ENCODE measurements around the gene FHL2.

FHL2 gene

DNA sequence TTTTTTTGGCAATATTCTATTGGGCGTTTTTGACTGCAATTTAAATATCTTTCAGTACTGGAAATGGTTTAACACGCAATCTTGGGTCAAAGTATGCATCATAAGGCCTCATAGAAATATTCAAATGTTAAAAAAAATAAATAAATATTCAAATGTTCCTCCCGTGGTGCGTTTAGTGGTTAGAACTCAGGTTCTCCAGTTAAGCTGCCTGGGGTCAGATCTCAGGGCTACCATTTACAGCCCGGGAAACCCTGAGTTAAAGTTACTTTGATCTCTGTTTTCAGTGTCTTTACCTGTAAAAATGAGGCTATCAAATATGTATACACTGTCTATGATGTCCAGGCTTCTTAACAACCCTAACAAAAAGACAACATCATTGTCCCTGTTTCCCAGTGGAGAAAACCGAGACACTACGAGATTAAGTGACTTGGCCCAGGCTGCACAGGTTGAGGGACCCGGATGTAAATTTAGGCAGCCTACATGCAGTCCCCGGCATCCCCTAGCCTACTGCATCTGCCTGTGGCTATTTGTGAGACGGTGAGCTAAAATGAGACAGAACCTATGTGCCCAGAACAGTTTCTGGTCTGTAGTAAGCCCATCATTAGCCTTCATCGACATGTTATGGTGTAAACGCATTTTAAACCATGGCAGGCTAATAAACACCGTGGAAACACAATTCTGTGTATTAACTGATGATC is 1.7 kb downstream of the FHL2 start:
- Histone ChIP-seq H3K27me3 (ENCODE audit: insufficient read depth, low read depth) (no peaks in the 10 kb centered on the region), H3K27ac (no peak overlapping the region), H2AFZ (ENCODE audit: low read depth) (no peak overlapping the region), H3K4me1 (ENCODE audit: low read depth, poor library complexity, severe bottlenecking) (peaks cover 3% of the 10 kb centered on the region), H3K79me2 (ENCODE audit: insufficient read depth, low read depth) (no peaks in the 10 kb centered on the region), H3K36me3 (ENCODE audit: insufficient read depth) (no peaks in the 10 kb centered on the region), H3K4me3 (IDR thresholded peaks at IDR 0.05; ENCODE audit: insufficient read depth, low read depth, low read length) (no peak overlapping the region), H3K4me2 (no peak overlapping the region), H4K20me1 (ENCODE audit: insufficient read depth) (no peaks in the 10 kb centered on the region), H3K9ac (no peak overlapping the region)
- TF ChIP-seq, protein P1, sequence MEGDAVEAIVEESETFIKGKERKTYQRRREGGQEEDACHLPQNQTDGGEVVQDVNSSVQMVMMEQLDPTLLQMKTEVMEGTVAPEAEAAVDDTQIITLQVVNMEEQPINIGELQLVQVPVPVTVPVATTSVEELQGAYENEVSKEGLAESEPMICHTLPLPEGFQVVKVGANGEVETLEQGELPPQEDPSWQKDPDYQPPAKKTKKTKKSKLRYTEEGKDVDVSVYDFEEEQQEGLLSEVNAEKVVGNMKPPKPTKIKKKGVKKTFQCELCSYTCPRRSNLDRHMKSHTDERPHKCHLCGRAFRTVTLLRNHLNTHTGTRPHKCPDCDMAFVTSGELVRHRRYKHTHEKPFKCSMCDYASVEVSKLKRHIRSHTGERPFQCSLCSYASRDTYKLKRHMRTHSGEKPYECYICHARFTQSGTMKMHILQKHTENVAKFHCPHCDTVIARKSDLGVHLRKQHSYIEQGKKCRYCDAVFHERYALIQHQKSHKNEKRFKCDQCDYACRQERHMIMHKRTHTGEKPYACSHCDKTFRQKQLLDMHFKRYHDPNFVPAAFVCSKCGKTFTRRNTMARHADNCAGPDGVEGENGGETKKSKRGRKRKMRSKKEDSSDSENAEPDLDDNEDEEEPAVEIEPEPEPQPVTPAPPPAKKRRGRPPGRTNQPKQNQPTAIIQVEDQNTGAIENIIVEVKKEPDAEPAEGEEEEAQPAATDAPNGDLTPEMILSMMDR (conservative IDR thresholded peaks at IDR 0.05; ENCODE audit: low read depth, low read length): no peak

DNA sequence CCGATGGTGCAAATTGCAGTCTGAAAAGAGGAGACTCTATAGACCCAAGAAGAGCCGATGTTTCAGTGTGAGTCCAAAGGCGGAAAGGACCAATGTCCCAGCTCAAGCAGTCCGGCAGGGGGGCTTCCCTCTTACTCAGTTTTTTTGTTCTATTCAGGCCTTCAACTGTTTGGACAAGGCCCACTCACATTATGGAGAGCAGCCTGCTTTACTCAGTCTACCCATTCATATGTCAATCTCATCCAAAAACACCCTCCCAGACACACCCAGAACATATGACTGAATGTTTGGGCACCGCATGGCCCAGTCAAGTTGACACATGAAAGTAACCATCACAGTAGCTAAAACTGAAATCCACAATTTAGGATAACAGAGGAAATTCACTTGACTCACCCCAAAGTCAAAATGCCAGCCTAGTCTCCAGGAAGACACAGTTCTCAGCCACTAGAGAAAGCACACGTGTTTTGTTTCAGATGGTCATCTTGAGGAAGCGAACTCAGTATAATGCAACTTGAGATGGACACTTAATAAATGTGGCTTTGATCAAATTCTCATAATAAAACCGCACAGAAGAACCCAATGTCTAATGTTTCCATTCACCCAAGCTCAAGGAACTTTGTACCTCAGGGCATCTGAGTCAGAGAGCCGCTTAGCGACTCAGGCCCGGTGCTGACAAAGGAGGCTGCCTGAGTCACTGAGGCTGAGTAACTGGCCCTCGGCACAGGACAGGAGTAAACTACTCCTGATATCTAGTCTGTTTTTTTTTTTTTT is 2.4 kb downstream of the FHL2 start:
- H3K9ac ChIP-seq: no peak overlapping the region
- no peak overlapping the region for H3K27ac ChIP-seq
- no peak overlapping the region for H3K4me2 ChIP-seq
- peaks cover 3% of the 10 kb centered on the region for H3K4me1 ChIP-seq (ENCODE audit: low read depth, poor library complexity, severe bottlenecking)
- no peak overlapping the region for H2AFZ ChIP-seq (ENCODE audit: low read depth)
- H3K4me3 ChIP-seq (IDR thresholded peaks at IDR 0.05; ENCODE audit: insufficient read depth, low read depth, low read length): no peak overlapping the region
- no peaks in the 10 kb centered on the region for H3K79me2 ChIP-seq (ENCODE audit: insufficient read depth, low read depth)
- H3K27me3 ChIP-seq (ENCODE audit: insufficient read depth, low read depth): no peaks in the 10 kb centered on the region
- H3K36me3 ChIP-seq (ENCODE audit: insufficient read depth): no peaks in the 10 kb centered on the region
- no peaks in the 10 kb centered on the region for H4K20me1 ChIP-seq (ENCODE audit: insufficient read depth)
- TF ChIP-seq, protein P1 (conservative IDR thresholded peaks at IDR 0.05; ENCODE audit: low read depth, low read length): no peak

DNA sequence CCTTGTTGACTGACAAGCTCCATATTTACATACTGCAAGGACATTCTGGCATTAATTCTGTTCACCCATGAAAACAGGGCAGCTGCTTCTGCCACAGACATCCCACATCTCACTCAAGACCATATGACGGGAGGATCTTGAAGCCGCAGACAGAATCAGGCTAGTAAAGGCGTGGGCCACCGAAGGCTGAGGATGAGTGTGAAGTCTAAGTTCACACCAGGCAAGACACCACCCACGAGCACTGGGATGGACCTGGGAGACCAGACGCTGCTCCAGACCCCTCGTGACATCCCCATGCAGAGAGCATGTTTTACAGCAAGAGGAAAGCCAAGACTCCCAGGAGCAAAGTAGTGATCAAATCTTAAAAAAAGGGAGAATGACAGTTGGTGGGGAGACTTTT is 3.2 kb downstream of the FHL2 start:
- Histone ChIP-seq H3K4me1 (ENCODE audit: low read depth, poor library complexity, severe bottlenecking) (peaks cover 3% of the 10 kb centered on the region), H4K20me1 (ENCODE audit: insufficient read depth) (no peaks in the 10 kb centered on the region), H3K4me3 (IDR thresholded peaks at IDR 0.05; ENCODE audit: insufficient read depth, low read depth, low read length) (no peak overlapping the region), H3K27ac (no peak overlapping the region), H2AFZ (ENCODE audit: low read depth) (no peak overlapping the region), H3K79me2 (ENCODE audit: insufficient read depth, low read depth) (no peaks in the 10 kb centered on the region), H3K9ac (no peak overlapping the region), H3K36me3 (ENCODE audit: insufficient read depth) (no peaks in the 10 kb centered on the region), H3K4me2 (no peak overlapping the region), H3K27me3 (ENCODE audit: insufficient read depth, low read depth) (no peaks in the 10 kb centered on the region)
- TF ChIP-seq, protein P1 (conservative IDR thresholded peaks at IDR 0.05; ENCODE audit: low read depth, low read length): no peak

DNA sequence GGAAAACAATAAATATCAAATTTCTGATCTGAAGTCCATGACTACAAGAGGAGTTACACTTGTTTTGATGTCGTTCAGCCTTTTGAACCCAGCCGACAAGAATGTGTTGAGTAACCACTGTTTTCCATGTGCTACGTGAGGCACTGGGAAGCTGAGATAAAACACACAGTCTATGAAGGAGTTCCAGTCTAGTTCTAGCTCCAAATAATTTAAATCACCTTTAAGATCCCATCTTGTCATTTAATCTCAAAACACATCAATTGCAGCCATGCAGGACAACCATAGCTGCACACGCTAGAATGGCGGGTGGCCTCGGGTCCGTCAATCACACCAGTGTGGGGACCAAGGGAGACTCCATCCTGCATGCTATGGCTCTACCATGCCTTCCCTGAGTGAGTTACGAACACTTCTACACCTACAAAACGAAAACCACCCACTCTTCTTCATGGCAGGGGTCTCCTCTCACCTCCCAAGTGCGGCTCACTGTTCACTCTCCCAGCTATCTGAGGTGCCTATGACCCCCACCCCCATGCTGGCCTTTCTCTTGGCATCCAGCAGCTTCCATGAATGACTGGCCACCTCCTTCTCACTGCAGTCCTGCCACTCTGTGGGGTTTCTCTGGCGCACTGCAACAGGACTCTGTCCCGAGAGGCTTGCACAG is 3.8 kb downstream of the FHL2 start:
- TF ChIP-seq, protein P1 (conservative IDR thresholded peaks at IDR 0.05; ENCODE audit: low read depth, low read length): no peak
- Histone ChIP-seq H3K4me2 (no peak overlapping the region), H2AFZ (ENCODE audit: low read depth) (no peak overlapping the region), H3K79me2 (ENCODE audit: insufficient read depth, low read depth) (no peaks in the 10 kb centered on the region), H3K36me3 (ENCODE audit: insufficient read depth) (no peaks in the 10 kb centered on the region), H4K20me1 (ENCODE audit: insufficient read depth) (no peaks in the 10 kb centered on the region), H3K9ac (no peak overlapping the region), H3K4me1 (ENCODE audit: low read depth, poor library complexity, severe bottlenecking) (peaks cover 3% of the 10 kb centered on the region), H3K27ac (no peak overlapping the region), H3K27me3 (ENCODE audit: insufficient read depth, low read depth) (no peaks in the 10 kb centered on the region), H3K4me3 (IDR thresholded peaks at IDR 0.05; ENCODE audit: insufficient read depth, low read depth, low read length) (no peak overlapping the region)
